ENCODE data around the gene PPP1R8. TPM values are rescaled to one million over a fixed set of nuclear protein-coding genes. Genes with fewer than 3 reads are reported as not detected.

The PPP1R8 gene
- polyA plus RNA-seq, 1 donor (not counting 4 experiments of a cell fraction or from before 2014, with no cell fraction given), result 56.2 TPM

DNA sequence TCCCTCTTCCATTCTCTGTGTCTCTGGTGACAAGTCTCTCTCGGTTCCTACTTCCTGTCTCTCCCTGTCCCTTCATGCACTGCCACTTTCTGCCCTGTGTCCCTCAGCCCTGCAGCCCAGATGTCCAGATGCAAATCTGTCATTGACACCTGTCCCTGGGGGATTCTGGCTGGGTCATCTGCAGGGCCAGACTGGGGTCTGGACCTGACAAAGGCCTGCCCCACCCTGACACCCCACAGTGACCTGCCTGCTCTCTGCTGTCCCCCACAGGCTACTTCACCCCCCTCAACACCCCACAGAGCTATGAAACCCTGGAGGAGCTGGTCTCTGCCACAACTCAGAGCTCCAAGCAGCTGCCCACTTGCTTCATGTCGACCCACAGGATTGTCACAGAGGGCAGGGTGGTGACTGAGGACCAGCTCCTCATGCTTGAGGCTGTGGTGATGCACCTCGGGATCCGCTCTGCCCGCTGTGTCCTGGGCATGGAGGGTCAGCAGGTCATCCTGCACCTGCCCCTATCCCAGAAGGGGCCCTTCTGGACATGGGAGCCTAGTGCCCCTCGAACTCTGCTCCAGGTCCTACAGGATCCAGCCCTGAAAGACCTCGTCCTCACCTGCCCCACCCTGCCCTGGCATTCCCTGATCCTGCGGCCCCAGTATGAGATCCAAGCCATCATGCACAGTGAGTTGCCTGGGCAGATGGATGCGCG is 48.9 kb downstream of the PPP1R8 start:
- Histone ChIP-seq H4K20me1 (ENCODE audit: control insufficient read depth, extremely low read depth, insufficient read depth, low read length) (no peaks in the 10 kb centered on the region), H3K9me3 (ENCODE audit: control insufficient read depth, low read depth, low read length) (no peaks in the 10 kb centered on the region), H3K4me2 (ENCODE audit: control insufficient read depth, extremely low read depth, insufficient read depth, low read depth, low read length) (no peak overlapping the region), H3K9me1 (ENCODE audit: control insufficient read depth, extremely low read depth, insufficient read depth, low read length) (no peaks in the 10 kb centered on the region), H3K79me2 (ENCODE audit: control insufficient read depth, insufficient read depth, low read length) (no peaks in the 10 kb centered on the region), H2AFZ (ENCODE audit: control insufficient read depth, low read length) (no peak overlapping the region), H3K27ac (ENCODE audit: control insufficient read depth, insufficient read depth, low read length) (no peak overlapping the region), H3K27me3 (ENCODE audit: control insufficient read depth, extremely low read depth, insufficient read depth, low read length) (no peaks in the 10 kb centered on the region), H3K4me3 (ENCODE audit: control insufficient read depth in 2 of 3, extremely low read depth in 1 of 3, insufficient read depth in 2 of 3, low read depth in 1 of 3, low read length in 3 of 3) (no peak overlapping the region), H3K4me1 (ENCODE audit: control insufficient read depth, extremely low read depth, insufficient read depth, low read length) (no peaks in the 10 kb centered on the region), H3K9ac (ENCODE audit: control insufficient read depth, extremely low read depth, insufficient read depth, low read length) (no peak overlapping the region), H3K36me3 (ENCODE audit: control insufficient read depth in 2 of 2, extremely low read depth in 1 of 2, insufficient read depth in 2 of 2, low read length in 2 of 2) (no peaks in the 10 kb centered on the region)
- DNase-seq (ENCODE audit: low read depth, low spot score) (no peak), FAIRE-seq (no peak)
- no peak for TF ChIP-seq EZH2 (IDR thresholded peaks at IDR 0.05; ENCODE audit: low read length)
- TF ChIP-seq, protein P1, sequence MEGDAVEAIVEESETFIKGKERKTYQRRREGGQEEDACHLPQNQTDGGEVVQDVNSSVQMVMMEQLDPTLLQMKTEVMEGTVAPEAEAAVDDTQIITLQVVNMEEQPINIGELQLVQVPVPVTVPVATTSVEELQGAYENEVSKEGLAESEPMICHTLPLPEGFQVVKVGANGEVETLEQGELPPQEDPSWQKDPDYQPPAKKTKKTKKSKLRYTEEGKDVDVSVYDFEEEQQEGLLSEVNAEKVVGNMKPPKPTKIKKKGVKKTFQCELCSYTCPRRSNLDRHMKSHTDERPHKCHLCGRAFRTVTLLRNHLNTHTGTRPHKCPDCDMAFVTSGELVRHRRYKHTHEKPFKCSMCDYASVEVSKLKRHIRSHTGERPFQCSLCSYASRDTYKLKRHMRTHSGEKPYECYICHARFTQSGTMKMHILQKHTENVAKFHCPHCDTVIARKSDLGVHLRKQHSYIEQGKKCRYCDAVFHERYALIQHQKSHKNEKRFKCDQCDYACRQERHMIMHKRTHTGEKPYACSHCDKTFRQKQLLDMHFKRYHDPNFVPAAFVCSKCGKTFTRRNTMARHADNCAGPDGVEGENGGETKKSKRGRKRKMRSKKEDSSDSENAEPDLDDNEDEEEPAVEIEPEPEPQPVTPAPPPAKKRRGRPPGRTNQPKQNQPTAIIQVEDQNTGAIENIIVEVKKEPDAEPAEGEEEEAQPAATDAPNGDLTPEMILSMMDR (optimal IDR thresholded peaks at IDR 0.05 in 1 of 3, IDR thresholded peaks at IDR 0.05 in 1 of 3, conservative IDR thresholded peaks at IDR 0.05 in 1 of 3; ENCODE audit: extremely low read depth in 1 of 3, insufficient read depth in 2 of 3, low read length in 3 of 3), result no peak
- dilution Hi-C loops (cut with MboI; ENCODE audit: extremely low pct_ligation_motif_present, low sequenced_read_pairs), result no loop called here

DNA sequence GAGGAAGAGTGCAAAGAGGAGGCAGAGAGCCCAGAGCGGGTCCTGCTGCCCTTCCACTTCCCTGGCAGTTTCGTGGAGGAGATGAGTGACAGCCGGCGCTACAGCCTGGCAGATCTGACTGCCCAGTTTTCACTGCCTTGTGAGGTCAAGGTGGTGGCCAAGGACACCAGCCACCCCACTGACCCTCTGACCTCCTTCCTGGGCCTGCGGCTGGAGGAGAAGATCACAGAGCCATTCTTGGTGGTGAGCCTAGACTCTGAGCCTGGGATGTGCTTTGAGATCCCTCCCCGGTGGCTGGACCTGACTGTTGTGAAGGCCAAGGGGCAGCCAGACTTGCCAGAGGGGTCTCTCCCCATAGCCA is 51.9 kb downstream of the PPP1R8 start:
- Histone ChIP-seq H3K9me1 (ENCODE audit: control insufficient read depth, extremely low read depth, insufficient read depth, low read length) (no peaks in the 10 kb centered on the region), H4K20me1 (ENCODE audit: control insufficient read depth, extremely low read depth, insufficient read depth, low read length) (no peaks in the 10 kb centered on the region), H2AFZ (ENCODE audit: control insufficient read depth, low read length) (no peak overlapping the region), H3K9ac (ENCODE audit: control insufficient read depth, extremely low read depth, insufficient read depth, low read length) (no peak overlapping the region), H3K79me2 (ENCODE audit: control insufficient read depth, insufficient read depth, low read length) (no peaks in the 10 kb centered on the region), H3K27me3 (ENCODE audit: control insufficient read depth, extremely low read depth, insufficient read depth, low read length) (no peaks in the 10 kb centered on the region), H3K4me3 (ENCODE audit: control insufficient read depth in 2 of 3, extremely low read depth in 1 of 3, insufficient read depth in 2 of 3, low read depth in 1 of 3, low read length in 3 of 3) (no peak overlapping the region), H3K27ac (ENCODE audit: control insufficient read depth, insufficient read depth, low read length) (no peak overlapping the region), H3K9me3 (ENCODE audit: control insufficient read depth, low read depth, low read length) (no peaks in the 10 kb centered on the region), H3K4me2 (ENCODE audit: control insufficient read depth, extremely low read depth, insufficient read depth, low read depth, low read length) (no peak overlapping the region), H3K36me3 (ENCODE audit: control insufficient read depth in 2 of 2, extremely low read depth in 1 of 2, insufficient read depth in 2 of 2, low read length in 2 of 2) (no peaks in the 10 kb centered on the region), H3K4me1 (ENCODE audit: control insufficient read depth, extremely low read depth, insufficient read depth, low read length) (no peaks in the 10 kb centered on the region)
- no peak for FAIRE-seq
- TF ChIP-seq EZH2 (IDR thresholded peaks at IDR 0.05; ENCODE audit: low read length), result no peak
- TF ChIP-seq, protein P1 (optimal IDR thresholded peaks at IDR 0.05 in 1 of 3, IDR thresholded peaks at IDR 0.05 in 1 of 3, conservative IDR thresholded peaks at IDR 0.05 in 1 of 3; ENCODE audit: extremely low read depth in 1 of 3, insufficient read depth in 2 of 3, low read length in 3 of 3), result no peak
- dilution Hi-C loops (cut with MboI; ENCODE audit: extremely low pct_ligation_motif_present, low sequenced_read_pairs), result no loop called here
- no peak for DNase-seq (ENCODE audit: low read depth, low spot score)
